ENCODE measurements around the gene ADARB2. TPM values are rescaled to one million over a fixed set of nuclear protein-coding genes. Genes with fewer than 3 reads are reported as not detected.

Gene ADARB2
- total RNA-seq, 4 donors from 2014 or later, result 0.32 to 1.6 (median 0.80) TPM

DNA sequence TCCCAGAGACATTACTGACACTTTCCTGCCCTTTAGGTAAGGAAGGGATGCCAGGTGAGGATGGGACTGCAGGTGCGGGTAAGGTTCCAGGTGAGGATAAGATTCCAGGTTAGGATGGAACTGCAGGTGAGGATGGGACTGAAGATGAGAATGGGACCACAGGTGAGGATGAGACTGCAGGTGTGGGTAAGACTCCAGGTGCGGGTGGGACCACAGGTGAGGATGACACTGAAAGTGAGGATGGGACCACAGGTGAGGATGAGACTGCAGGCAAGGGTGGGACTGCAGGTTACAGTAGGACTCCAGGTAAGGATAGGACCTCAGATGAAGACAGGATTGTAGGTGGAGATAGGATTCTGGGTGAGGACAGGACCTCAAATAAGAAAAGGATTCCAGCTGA is 358.9 kb downstream of the ADARB2 start:
- Histone ChIP-seq H3K4me3 (no peak overlapping the region), H3K27me3 (peaks cover 44% of the 10 kb centered on the region), H3K4me1 (no peaks in the 10 kb centered on the region), H3K27ac (no peak overlapping the region), H3K36me3 (no peaks in the 10 kb centered on the region), H3K9me3 (no peaks in the 10 kb centered on the region)
- DNase-seq (ENCODE audit: low spot score in 2 of 2), result peak in 1 of 2 donors; percentile 26
- TF ChIP-seq POLR2AphosphoS5 (IDR thresholded peaks at IDR 0.05) (no peak), CTCF (IDR thresholded peaks at IDR 0.05) (no peak), EP300 (IDR thresholded peaks at IDR 0.05) (no peak), POLR2A (IDR thresholded peaks at IDR 0.05) (no peak)
- WGBS, result 89% methylated on average over 2 of the region's 2 CpGs

- Histone ChIP-seq H3K9me3 (no peaks in the 10 kb centered on the region), H3K4me1 (no peaks in the 10 kb centered on the region), H3K27ac (no peak overlapping the region), H3K4me3 (no peak overlapping the region), H3K36me3 (no peaks in the 10 kb centered on the region), H3K27me3 (peaks cover 40% of the 10 kb centered on the region)
- DNase-seq (ENCODE audit: low spot score in 2 of 2), result peak in 1 of 2 donors; percentile 37
- 47% methylated on average over 14 of the region's 14 CpGs for WGBS
- no peak for TF ChIP-seq POLR2AphosphoS5 (IDR thresholded peaks at IDR 0.05)
- TF ChIP-seq POLR2A (IDR thresholded peaks at IDR 0.05), result no peak
- no peak for TF ChIP-seq EP300 (IDR thresholded peaks at IDR 0.05)
- TF ChIP-seq CTCF (IDR thresholded peaks at IDR 0.05), result no peak
These were observed 359.5 kb downstream of the ADARB2 start for GRCh38 chr10:1377740-1378397.

DNA sequence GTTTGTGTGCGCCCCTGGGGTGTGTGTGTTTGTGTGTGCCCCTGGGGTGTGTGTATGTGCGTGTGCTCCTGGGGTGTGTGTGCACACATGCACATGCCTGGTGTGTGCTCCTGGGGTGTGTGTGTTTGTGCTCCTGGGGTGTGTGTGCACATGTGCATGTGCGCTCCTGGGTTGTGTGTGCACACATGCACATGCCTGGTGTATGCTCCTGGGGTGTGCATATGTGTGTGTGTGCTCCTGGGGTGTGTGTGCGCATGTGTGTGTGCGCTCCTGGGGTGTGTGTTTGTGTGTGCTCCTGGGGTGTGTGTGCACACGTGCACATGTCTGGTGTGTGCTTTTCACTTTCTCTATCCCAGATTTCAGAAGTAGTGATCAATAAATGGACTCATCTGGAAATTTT is 360.1 kb downstream of the ADARB2 start:
- H3K27ac ChIP-seq, result no peak overlapping the region
- 100% methylated on average over 1 of the region's 6 CpGs for WGBS
- TF ChIP-seq EP300 (IDR thresholded peaks at IDR 0.05) (no peak), POLR2AphosphoS5 (IDR thresholded peaks at IDR 0.05) (no peak), CTCF (IDR thresholded peaks at IDR 0.05) (no peak), POLR2A (IDR thresholded peaks at IDR 0.05) (no peak)
- H3K4me3 ChIP-seq, result no peak overlapping the region
- H3K9me3 ChIP-seq, result no peaks in the 10 kb centered on the region
- peaks cover 37% of the 10 kb centered on the region for H3K27me3 ChIP-seq
- H3K4me1 ChIP-seq, result no peaks in the 10 kb centered on the region
- no peaks in the 10 kb centered on the region for H3K36me3 ChIP-seq
- no peak for DNase-seq (ENCODE audit: low spot score in 2 of 2)

GRCh38 chr10:1376384-1376945 is 360.9 kb downstream of the ADARB2 start:
- TF ChIP-seq POLR2AphosphoS5 (IDR thresholded peaks at IDR 0.05) (no peak), POLR2A (IDR thresholded peaks at IDR 0.05) (no peak)
- H3K27me3 ChIP-seq, result peaks cover 34% of the 10 kb centered on the region

DNA sequence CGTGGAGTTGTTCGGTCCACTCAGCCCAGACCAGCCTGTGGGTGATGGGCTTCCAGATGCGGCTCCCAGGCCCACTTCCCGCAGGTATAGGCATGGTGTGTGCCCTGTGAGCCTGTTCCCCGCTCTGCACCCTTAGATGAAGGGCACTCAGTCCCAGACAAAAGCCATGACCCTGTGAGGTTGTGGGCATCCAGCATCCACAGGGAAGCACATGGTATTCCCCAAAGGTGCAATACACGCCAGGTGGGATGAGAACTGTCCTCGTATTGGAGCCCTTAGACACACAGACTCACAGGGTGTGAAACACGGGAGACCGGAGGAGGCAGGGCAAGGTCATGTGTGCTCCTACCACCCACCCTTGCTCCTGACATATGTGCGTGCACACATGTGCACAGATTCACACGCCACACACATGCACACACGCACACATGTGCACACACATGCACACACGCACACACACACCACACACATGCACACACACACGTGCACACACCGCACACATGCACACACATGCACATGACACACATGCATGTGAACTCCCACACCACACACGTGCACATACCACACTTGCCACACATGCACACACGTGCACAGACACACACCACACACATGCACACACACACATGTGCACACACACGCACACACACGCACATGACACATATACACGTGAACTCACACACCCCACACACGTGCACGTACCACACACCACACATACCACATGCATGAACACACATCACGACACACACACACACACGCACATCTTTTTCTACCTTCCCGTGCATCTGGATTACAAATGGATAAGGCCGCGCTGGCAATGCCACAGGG is 361.8 kb downstream of the ADARB2 start:
- Histone ChIP-seq H3K27me3 (peaks cover 31% of the 10 kb centered on the region), H3K4me1 (no peaks in the 10 kb centered on the region), H3K9me3 (no peaks in the 10 kb centered on the region), H3K36me3 (no peaks in the 10 kb centered on the region), H3K27ac (no peak overlapping the region), H3K4me3 (no peak overlapping the region)
- WGBS, result 87% methylated on average over 22 of the region's 27 CpGs
- TF ChIP-seq POLR2AphosphoS5 (IDR thresholded peaks at IDR 0.05) (no peak), EP300 (IDR thresholded peaks at IDR 0.05) (no peak), CTCF (IDR thresholded peaks at IDR 0.05) (no peak), POLR2A (IDR thresholded peaks at IDR 0.05) (no peak)
- DNase-seq (ENCODE audit: low spot score in 2 of 2), result peak in 1 of 2 donors; percentile 63

More at GRCh38 chr10:1376384-1376945, 360.9 kb downstream of the ADARB2 start:
- Histone ChIP-seq H3K36me3 (no peaks in the 10 kb centered on the region), H3K27ac (no peak overlapping the region), H3K9me3 (no peaks in the 10 kb centered on the region), H3K4me1 (no peaks in the 10 kb centered on the region), H3K4me3 (no peak overlapping the region)
- WGBS, result 71% methylated on average over 8 of the region's 11 CpGs
- no peak for DNase-seq (ENCODE audit: low spot score in 2 of 2)

Data from suprapubic skin (tissue), 4 donors.